Neuronal stem cell (in vitro differentiated cells): ENCODE results near the gene CRADD.

ENCODE experiments used
- DNase-seq: peaks from one replicate; pipeline ENCODE4 v3.0.0-alpha.2; 2013; ENCODE audit warnings: low spot score
- H2AFZ ChIP-seq: one replicate; pipeline ENCODE4 v1.6.1; 2013; ENCODE audit warnings: mild to moderate bottlenecking, low read length, inconsistent platforms
- H2AK5ac ChIP-seq: 2 replicates; pipeline ENCODE4 v1.6.1; 2013; ENCODE audit warnings: low read depth, mild to moderate bottlenecking, inconsistent platforms, low read length, moderate library complexity, mixed read lengths
- H2BK120ac ChIP-seq: 2 replicates; pipeline ENCODE4 v1.6.1; 2013; ENCODE audit warnings: low read depth, mild to moderate bottlenecking, inconsistent platforms, low read length, moderate library complexity, mixed read lengths
- H2BK12ac ChIP-seq: one replicate; pipeline ENCODE4 v1.6.1; 2013; ENCODE audit warnings: low read length, inconsistent platforms
- H2BK15ac ChIP-seq: 2 replicates; pipeline ENCODE4 v1.6.1; 2013; ENCODE audit warnings: mild to moderate bottlenecking, low read length, inconsistent platforms, mixed read lengths
- H2BK5ac ChIP-seq: one replicate; pipeline ENCODE4 v1.6.1; 2013; ENCODE audit warnings: inconsistent platforms, mild to moderate bottlenecking, low read length, moderate library complexity
- H3K14ac ChIP-seq: one replicate; pipeline ENCODE4 v1.6.1; 2013; ENCODE audit warnings: low read length, inconsistent platforms
- H3K18ac ChIP-seq: 2 replicates; pipeline ENCODE4 v1.6.1; 2013; ENCODE audit warnings: low read length, inconsistent platforms
- H3K23ac ChIP-seq: 2 replicates; pipeline ENCODE4 v1.6.1; 2013; ENCODE audit warnings: low read depth, mild to moderate bottlenecking, mixed read lengths, low read length, inconsistent platforms; ENCODE audit not compliant: poor library complexity
- H3K27ac ChIP-seq: replicated peaks from 3 replicates; pipeline ENCODE4 v1.5.1; 2013; ENCODE audit warnings: low read length, inconsistent platforms
- H3K27me3 ChIP-seq, 3 experiments: 2 replicates each; pipeline ENCODE4 v1.6.1; 2013; ENCODE audit warnings: low read length in 3 of 3, mild to moderate bottlenecking in 2 of 3, inconsistent platforms in 1 of 3, low read depth in 1 of 3, mixed read lengths in 1 of 3, moderate library complexity in 1 of 3; ENCODE audit not compliant: control insufficient read depth in 3 of 3, insufficient read depth in 3 of 3
- H3K36me3 ChIP-seq, 2 donors: replicated peaks in 1 of 2; 2 replicates each; pipeline ENCODE4 v1.6.1; 2013; ENCODE audit warnings: low read length in 2 of 2; ENCODE audit not compliant: control insufficient read depth in 2 of 2, insufficient read depth in 2 of 2
- H3K4ac ChIP-seq: 2 replicates; pipeline ENCODE4 v1.6.1; 2013; ENCODE audit warnings: inconsistent platforms, mild to moderate bottlenecking, low read length, moderate library complexity
- H3K4me1 ChIP-seq, 2 donors: 1 replicate in 1 of 2; 2 replicates in 1 of 2; pipeline ENCODE4 v1.6.1; 2013; ENCODE audit warnings: low read length in 2 of 2, low read depth in 1 of 2; ENCODE audit not compliant: control insufficient read depth in 2 of 2, insufficient read depth in 1 of 2
- H3K4me2 ChIP-seq: one replicate; pipeline ENCODE4 v1.6.1; 2013; ENCODE audit warnings: mild to moderate bottlenecking, low read length, inconsistent platforms; ENCODE audit not compliant: insufficient read depth, poor library complexity, severe bottlenecking
- H3K4me3 ChIP-seq, 2 donors: 2 replicates each; pipeline ENCODE4 v1.5.1; 2013; ENCODE audit warnings: low read length in 2 of 2, mild to moderate bottlenecking in 2 of 2, inconsistent platforms in 1 of 2, moderate library complexity in 1 of 2
- H3K79me1 ChIP-seq: one replicate; pipeline ENCODE4 v1.6.1; 2013; ENCODE audit warnings: low read depth, mild to moderate bottlenecking, inconsistent platforms, low read length, moderate library complexity
- H3K9ac ChIP-seq: one replicate; pipeline ENCODE4 v1.6.1; 2013; ENCODE audit warnings: mild to moderate bottlenecking, low read depth, low read length, inconsistent platforms; ENCODE audit not compliant: poor library complexity
- H3K9me3 ChIP-seq, 2 donors: replicated peaks in 1 of 2; 2 replicates each; pipeline versions ENCODE3 to v1.6.1; 2013; ENCODE audit warnings: low read length in 2 of 2, mild to moderate bottlenecking in 2 of 2, inconsistent platforms in 1 of 2, low read depth in 1 of 2, mixed read lengths in 1 of 2, moderate library complexity in 1 of 2; ENCODE audit not compliant: control insufficient read depth in 2 of 2, insufficient read depth in 1 of 2
- H4K8ac ChIP-seq: one replicate; pipeline ENCODE4 v1.6.1; 2013; ENCODE audit warnings: low read depth, mild to moderate bottlenecking, inconsistent platforms, low read length, moderate library complexity
- H4K91ac ChIP-seq: one replicate; pipeline ENCODE4 v1.6.1; 2013; ENCODE audit warnings: low read length, low read depth, mild to moderate bottlenecking, inconsistent platforms; ENCODE audit not compliant: poor library complexity
- WGBS, 2 donors: extraction: QIAGEN DNeasy Blood & Tissue Kit; methylation state at CpG; one replicate each; pipeline ENCODE4 v1.1.7; 2013; ENCODE audit warnings: missing lambda C conversion rate in 2 of 2, mixed read lengths in 1 of 2; ENCODE audit not compliant: insufficient read length in 2 of 2, insufficient replicate concordance in 1 of 2; ENCODE audit errors: extremely low coverage in 2 of 2; 5-methylcytosine and 5-hydroxymethylcytosine counted together

Gene CRADD

DNA sequence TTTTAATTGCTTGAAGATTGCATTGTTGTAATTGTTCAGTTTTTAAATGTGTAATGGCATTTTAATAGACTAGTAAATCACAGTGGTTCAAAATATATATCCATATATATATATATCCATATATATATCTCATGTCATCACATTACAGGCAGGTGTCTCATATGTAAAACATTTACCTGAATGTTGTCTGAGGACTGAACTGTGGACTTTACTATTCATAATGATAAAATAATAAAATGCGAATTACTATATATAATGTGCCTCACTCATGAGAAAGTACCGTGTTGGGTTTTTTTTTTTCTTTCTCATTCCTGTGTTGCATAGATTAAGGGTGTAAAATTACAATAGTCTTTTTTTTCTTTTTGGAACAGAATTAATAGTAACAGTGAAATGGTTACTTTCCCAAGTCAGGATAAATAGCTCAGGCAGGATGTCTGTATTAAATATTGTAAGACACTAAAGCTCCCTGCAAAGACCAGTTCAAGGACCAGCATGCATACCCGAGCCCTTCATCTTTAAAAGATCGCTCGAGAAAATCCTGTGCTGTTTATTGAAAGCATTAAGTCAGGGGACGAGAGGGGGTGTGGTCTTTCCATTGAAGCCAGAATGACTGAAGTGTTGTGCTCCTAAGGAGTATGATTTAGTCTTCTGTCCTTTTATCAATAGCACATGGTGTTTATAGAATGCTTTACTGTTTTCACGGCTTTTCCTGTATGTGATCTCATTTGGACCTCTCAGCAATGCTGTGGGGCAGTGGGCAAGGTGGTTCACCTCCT, 173.5 kb downstream of the CRADD start:
- H3K27me3 ChIP-seq: no peaks in the 10 kb centered on the region
- no peak overlapping the region for H3K9ac ChIP-seq
- no peaks in the 10 kb centered on the region for H3K36me3 ChIP-seq
- no peak overlapping the region for H2BK5ac ChIP-seq
- H3K4me1 ChIP-seq: peaks cover 7 to 11% of the 10 kb centered on the region in 2 donors
- no peak for DNase-seq
- H2BK120ac ChIP-seq: no peak overlapping the region
- no peak overlapping the region for H3K23ac ChIP-seq
- no peak overlapping the region for H4K8ac ChIP-seq
- no peak overlapping the region for H3K18ac ChIP-seq
- no CpG with 5 or more reads among the region's 7 CpGs for WGBS, 2 donors
- no peaks in the 10 kb centered on the region for H3K79me1 ChIP-seq
- H3K9me3 ChIP-seq: no peaks in the 10 kb centered on the region
- no peak overlapping the region for H3K27ac ChIP-seq
- no peak overlapping the region for H3K4me3 ChIP-seq
- H2AK5ac ChIP-seq: no peak overlapping the region
- no peak overlapping the region for H3K4me2 ChIP-seq
- H2BK15ac ChIP-seq: no peak overlapping the region
- H2BK12ac ChIP-seq: no peak overlapping the region
- no peak overlapping the region for H3K14ac ChIP-seq
- no peak overlapping the region for H3K4ac ChIP-seq
- no peak overlapping the region for H2AFZ ChIP-seq
- no peak overlapping the region for H4K91ac ChIP-seq

DNA sequence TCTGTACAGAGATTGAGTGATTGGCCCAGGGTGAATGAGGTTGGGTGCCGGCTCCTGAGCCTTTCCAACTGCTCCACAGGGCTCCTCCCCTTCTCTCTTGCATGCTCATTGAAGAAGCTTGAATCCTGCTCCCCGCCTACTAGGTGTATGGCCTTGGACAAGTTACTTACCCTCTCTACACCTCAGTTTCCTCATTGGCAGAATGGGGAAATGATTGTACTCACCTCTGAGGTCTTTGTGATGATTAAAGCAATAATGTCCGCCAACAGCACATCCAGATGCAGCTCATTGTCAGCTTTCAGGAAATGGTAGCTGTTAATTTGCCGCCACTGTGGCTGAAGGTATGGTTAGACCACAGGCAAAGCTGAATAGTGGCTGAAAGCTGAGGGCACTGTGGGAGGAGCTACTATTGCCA, 174.1 kb downstream of the CRADD start:
- H3K4ac ChIP-seq: no peak overlapping the region
- no peak overlapping the region for H2BK15ac ChIP-seq
- H3K4me3 ChIP-seq: no peak overlapping the region
- no peak overlapping the region for H3K27ac ChIP-seq
- no peaks in the 10 kb centered on the region for H3K9me3 ChIP-seq
- H3K4me2 ChIP-seq: no peak overlapping the region
- H3K14ac ChIP-seq: no peak overlapping the region
- H2BK5ac ChIP-seq: no peak overlapping the region
- no peaks in the 10 kb centered on the region for H3K27me3 ChIP-seq
- no peak overlapping the region for H4K91ac ChIP-seq
- no peak overlapping the region for H3K9ac ChIP-seq
- no peak overlapping the region for H4K8ac ChIP-seq
- no peak overlapping the region for H3K23ac ChIP-seq
- no peaks in the 10 kb centered on the region for H3K36me3 ChIP-seq
- H2BK120ac ChIP-seq: no peak overlapping the region
- H3K4me1 ChIP-seq: peaks cover 7 to 11% of the 10 kb centered on the region in 2 donors
- no peaks in the 10 kb centered on the region for H3K79me1 ChIP-seq
- no peak overlapping the region for H2AFZ ChIP-seq
- H2AK5ac ChIP-seq: no peak overlapping the region
- no peak overlapping the region for H3K18ac ChIP-seq
- no CpG with 5 or more reads among the region's 4 CpGs for WGBS, 2 donors
- H2BK12ac ChIP-seq: no peak overlapping the region
- no peak for DNase-seq

DNA sequence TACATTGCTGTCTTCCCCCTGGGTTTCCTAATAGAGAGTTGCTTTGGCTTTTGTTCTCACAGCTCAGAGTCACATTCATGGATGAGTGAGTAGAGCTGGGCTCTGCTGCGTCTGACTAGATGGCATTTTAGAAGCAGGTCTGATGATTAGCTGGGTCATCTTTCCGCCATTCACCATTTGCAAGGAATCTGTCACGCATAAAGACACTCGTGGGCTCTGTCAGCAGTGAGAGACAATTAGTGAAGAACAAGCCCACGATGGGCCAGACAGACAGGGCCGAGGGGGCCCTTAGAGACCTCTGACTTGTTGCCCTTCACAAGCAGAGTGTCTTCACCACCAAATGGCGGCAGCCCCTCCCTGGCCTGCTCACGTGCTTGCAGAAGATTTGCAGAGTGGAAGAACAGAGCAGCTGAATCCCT, 175.0 kb downstream of the CRADD start:
- Histone ChIP-seq H2AK5ac (no peak overlapping the region), H4K91ac (no peak overlapping the region), H3K23ac (no peak overlapping the region), H2BK15ac (no peak overlapping the region), H3K4me3 (no peak overlapping the region), H3K9me3 (no peaks in the 10 kb centered on the region), H3K27ac (no peak overlapping the region), H2AFZ (peak overlapping the region; percentile 81), H3K27me3 (no peaks in the 10 kb centered on the region), H3K36me3 (no peaks in the 10 kb centered on the region), H4K8ac (no peak overlapping the region), H3K18ac (no peak overlapping the region), H3K4ac (no peak overlapping the region), H3K4me2 (no peak overlapping the region), H3K4me1 (peaks cover 7 to 13% of the 10 kb centered on the region in 2 donors), H3K79me1 (no peaks in the 10 kb centered on the region), H3K9ac (no peak overlapping the region), H3K14ac (no peak overlapping the region), H2BK120ac (no peak overlapping the region), H2BK5ac (no peak overlapping the region), H2BK12ac (no peak overlapping the region)
- DNase-seq: peak; percentile 15
- no CpG with 5 or more reads among the region's 8 CpGs for WGBS, 2 donors

DNA sequence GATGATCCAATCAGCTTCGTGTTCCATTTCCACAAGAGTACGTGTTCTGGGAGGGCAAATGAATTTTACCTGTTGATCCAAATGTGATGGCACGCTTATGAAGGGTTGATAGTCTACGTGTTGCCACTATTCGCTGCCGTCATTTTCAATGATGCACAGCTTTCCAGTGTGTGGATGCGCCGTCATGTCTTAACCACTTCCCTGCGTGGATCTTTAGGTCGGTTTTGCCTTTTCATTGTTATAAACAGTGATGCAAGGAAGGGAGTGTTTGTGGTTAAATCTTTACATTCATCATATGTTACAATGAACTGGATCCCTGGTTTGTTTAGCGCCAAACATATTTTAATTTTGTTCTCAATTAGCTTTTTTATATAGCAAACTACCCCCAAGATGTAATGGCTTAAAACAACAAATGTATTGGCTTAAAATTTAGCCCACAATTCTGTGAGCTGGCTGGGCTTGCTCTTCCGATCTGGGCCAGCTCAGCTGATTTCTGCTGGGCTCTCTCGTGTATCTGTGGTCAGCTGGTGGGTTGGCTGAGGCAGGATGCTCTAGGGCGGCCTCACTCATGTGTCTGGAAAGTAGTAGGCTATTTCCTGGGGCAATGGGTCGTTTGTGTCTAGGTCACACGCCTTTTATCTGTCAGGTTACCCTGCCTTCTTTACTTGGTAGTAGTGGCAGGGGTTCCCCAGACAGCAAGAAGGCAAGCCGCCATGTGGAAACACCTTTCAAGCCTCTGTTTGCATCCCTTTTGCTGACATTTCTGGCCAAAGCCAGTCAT, 176.7 kb downstream of the CRADD start:
- Histone ChIP-seq H2BK120ac (no peak overlapping the region), H3K27ac (no peak overlapping the region), H3K36me3 (no peaks in the 10 kb centered on the region), H4K8ac (no peak overlapping the region), H2BK5ac (no peak overlapping the region), H3K4ac (no peak overlapping the region), H3K9me3 (no peaks in the 10 kb centered on the region), H3K27me3 (no peaks in the 10 kb centered on the region), H3K9ac (no peak overlapping the region), H2BK12ac (no peak overlapping the region), H3K14ac (no peak overlapping the region), H3K79me1 (no peaks in the 10 kb centered on the region), H3K23ac (no peak overlapping the region), H3K4me3 (no peak overlapping the region), H2BK15ac (no peak overlapping the region), H2AK5ac (no peak overlapping the region), H3K4me2 (no peak overlapping the region), H4K91ac (no peak overlapping the region), H3K4me1 (peaks cover 9 to 26% of the 10 kb centered on the region in 2 donors), H3K18ac (no peak overlapping the region), H2AFZ (peak overlapping the region; percentile 11)
- no CpG with 5 or more reads among the region's 17 CpGs for WGBS, 2 donors
- DNase-seq: no peak
